HG02623 (cell line): ENCODE results near the gene HAO2.
"Not testable (repeated sequence)": the region's sequence is repeated elsewhere in the genome, so short reads cannot be mapped to it uniquely, and the experiment has no call there.

Experiments used
- ATAC-seq: cut with Tn5 transposase; IDR thresholded peaks from one replicate; pipeline ENCODE4 v1.9.1; 2021; ENCODE audit warnings: moderate library complexity; ENCODE audit not compliant: unreplicated experiment

HAO2 gene

DNA sequence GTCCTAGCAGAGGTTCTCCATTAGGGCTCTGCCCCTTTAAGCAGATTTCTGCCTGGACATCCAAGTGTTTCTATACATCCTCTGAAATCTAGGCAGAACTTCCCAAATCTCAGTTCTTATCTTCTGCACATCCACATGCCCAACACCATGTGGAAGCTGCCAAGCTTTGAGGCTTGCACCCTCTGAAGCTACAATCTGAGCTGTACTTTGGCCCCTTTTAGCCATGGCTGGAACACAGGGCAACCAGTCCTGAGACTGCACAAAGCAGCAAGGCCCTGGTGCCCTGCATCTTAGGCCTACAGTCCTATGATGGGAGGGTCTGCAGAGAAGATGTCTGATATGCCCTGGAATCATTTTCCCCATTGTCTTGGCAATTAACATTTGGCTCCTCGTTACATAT is 8.0 kb downstream of the HAO2 start:
- no peak for ATAC-seq

GRCh38 chr1:119377594-119377993 is 9.0 kb downstream of the HAO2 start:
- not testable (repeated sequence) for ATAC-seq

GRCh38 chr1:119379117-119379516 is 10.5 kb downstream of the HAO2 start:
- no peak for ATAC-seq

- no peak for ATAC-seq
Measured at GRCh38 chr1:119380304-119380703, 11.7 kb downstream of the HAO2 start.

DNA sequence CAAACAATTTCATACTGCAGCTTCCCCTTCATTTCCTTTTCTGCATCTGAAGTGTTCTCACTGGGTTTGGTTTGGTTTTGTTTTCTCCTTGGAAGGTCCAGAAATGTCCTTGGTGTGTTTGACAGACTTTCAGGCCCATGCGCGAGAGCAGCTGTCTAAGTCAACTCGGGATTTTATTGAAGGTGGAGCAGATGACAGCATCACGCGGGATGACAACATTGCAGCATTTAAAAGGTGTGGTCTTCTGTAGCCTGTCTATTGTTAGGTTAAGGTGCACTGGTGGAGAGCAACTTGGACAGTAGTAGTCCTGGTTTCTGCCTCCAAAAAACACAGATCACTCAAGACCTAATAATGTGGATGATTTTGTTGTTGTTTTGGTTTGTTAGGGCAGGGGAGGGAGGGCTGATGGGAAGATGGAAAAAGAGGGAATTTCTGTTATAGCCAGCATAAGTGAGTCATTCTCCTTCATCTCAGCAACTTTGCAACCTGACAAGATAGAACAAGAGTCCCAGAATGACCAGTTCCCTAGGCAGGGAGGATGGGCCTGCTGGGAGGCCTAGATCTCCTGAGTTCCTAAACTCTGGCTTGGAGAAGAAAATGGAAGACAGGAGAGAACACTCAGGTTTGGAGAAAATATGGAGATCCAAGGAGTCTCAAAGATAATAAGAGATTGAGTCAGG is 12.5 kb downstream of the HAO2 start:
- ATAC-seq = no peak

DNA sequence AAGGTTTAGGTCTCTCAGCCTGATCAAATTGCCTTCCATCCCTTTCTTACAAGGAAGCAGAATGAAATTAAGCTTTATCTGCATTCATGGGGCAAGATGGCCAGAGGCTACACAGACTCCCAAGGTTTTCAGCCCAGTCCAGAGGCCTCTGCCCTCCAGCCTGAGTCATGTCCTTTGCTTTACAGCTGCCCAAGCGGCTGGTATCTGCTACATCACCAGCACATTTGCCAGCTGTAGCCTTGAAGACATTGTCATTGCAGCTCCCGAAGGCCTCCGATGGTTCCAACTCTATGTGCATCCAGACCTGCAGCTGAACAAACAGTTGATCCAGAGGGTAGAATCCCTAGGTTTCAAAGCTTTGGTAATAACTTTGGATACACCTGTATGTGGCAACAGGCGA is 16.0 kb downstream of the HAO2 start:
- no peak for ATAC-seq

- ATAC-seq = no peak
Measured at GRCh38 chr1:119385650-119386049, 17.1 kb downstream of the HAO2 start.

DNA sequence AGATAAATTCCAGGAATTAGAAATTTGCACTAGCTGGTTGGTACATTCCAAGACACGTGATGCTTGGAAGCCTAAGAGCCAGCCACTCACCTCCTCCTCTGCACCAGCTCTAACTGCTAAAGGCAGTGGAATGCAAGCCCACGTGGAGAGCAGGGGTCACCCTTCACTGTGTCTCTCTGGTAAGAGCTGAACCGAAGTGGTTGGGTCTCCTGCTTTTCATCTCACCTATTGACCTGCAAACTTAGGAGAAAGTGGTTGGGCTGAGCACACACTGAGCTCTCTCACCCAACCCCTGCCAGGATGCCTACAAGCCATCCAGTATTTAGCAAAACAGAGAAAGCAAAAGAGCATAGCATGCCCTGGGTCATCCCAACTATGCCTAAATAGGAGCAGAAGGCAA is 19.3 kb downstream of the HAO2 start:
- ATAC-seq = no peak

GRCh38 chr1:119388450-119388849 is 19.9 kb downstream of the HAO2 start:
- ATAC-seq = no peak

GRCh38 chr1:119390526-119390925 is 21.9 kb downstream of the HAO2 start:
- no peak for ATAC-seq

DNA sequence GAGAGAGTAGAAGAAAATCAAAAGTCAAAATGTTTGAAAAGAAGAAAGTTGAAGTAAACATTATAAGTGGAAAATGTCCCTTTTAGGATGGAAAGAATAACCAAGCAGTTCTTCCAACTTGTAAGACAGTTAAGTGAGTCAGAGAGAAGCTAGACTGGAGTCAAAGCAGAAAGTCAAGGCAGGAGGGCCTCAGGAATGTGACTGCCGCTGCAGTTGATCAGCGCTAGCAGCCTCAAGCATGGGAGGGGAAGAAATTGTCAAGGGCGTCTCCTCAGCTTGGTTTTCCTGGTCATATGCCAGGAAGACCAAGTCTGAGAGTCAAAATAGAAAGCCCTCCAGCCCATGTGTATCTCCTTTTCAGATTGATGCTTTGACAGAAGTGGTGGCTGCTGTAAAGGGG is 23.2 kb downstream of the HAO2 start:
- ATAC-seq = no peak

GRCh38 chr1:119394085-119394484 is 25.5 kb downstream of the HAO2 start:
- ATAC-seq = no peak

DNA sequence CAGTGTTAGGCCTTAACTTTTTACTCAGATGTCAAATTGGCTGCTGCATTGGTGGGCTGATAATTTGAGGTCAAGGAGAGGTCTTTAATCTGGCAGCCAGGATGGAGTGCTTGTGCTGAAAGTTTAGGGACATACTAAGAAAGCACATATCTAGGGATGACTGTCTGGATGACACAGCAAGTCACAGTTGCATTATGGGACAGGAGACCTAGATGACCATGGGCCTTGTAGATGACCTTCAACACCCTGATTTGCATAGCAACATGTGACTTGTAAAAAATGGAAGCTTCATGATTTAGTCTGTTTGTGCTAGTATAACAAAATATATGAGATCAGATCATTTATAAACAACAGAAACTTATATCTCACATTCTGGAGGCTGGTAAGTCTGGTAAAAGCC is 28.4 kb downstream of the HAO2 start:
- no peak for ATAC-seq

DNA sequence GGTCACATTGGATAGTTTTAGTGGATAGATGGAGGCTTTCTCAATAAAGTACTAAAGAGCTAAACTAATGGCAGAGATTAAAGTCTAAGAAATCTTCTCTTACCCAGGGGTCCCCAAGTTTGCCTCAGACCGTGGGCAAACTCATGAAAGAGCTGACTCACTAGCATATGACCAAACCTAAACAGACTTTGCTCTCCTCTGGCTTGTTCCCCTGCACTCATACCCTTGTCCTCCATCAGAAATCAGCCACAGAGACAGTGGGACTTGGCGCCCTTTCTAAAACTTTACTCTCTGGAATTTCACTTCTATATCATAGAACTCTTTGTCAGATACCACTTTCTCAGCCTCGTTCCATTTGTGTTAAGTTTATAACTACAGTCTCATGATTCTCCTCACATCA is 29.4 kb downstream of the HAO2 start:
- ATAC-seq = no peak

DNA sequence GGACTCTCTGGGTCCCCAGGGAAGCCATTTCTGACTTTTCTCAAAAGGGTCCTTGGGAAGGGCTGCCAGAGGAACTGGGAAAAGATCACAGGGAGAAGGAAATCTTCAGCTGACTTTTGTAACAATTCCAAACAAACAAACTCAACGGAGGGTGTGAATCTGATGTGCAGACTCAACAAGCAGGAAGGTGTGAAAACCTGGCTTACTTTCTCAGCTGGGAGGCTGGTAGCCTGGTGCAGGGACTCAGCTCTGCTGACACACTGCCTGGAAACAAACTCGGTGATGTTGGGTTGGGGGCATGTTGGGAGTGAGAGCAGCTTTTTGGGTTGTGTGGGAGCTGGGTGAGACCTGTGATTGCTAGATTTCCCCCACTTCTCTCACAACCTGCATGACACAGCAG is 36.2 kb downstream of the HAO2 start:
- ATAC-seq = no peak

- ATAC-seq = no peak
Measured at GRCh38 chr1:119409731-119410130, 41.1 kb downstream of the HAO2 start.

DNA sequence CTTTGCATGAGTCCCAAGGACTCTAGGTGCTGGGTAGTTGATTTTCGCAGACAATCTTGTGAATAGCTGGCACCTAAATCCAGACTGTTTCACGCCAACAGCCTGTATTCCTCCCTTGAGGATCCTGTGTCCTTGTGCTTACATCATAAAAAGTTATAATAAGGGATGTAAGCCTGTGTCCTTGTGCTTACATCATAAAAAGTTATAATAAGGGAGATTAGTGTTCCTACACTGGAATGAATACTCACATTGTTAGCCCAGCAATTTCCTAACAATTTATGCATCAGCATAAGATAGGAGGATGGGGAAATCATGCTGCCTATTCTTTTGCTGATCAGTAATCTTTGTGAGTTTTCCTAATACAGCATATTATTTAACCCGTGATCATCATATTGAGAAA is 42.4 kb downstream of the HAO2 start:
- no peak for ATAC-seq

GRCh38 chr1:119414950-119415349 is 46.4 kb downstream of the HAO2 start, which contains the start of gene HSD3B2:
TSS of gene HSD3B2 (plus strand) at chr1:119415150. CDS start at chr1:119415420, 270 bp downstream.
- ATAC-seq = no peak

- ATAC-seq = no peak
Measured at GRCh38 chr1:119416006-119416640, 47.5 kb downstream of the HAO2 start.

GRCh38 chr1:119419109-119419508 is 50.5 kb downstream of the HAO2 start:
- ATAC-seq = no peak

- ATAC-seq = no peak
Measured at GRCh38 chr1:119420638-119421037, 52.1 kb downstream of the HAO2 start.

DNA sequence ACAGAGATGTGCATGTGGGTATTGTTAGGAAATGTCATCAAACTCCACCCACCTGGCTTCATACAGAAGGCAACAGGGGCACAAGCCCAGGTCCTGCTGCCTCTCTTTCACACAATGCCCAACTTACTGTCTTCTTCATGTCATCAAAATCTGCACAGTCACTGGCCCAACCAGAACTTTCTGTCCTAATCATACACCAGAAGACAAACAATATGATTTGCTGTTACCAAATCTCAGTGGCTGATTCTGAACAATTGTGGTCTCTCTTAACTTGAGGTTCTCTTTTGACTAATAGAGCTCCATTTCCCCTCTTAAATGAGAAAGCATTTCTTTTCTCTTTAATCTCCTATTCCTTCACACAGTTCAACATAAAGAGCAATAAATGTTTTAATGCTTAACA is 54.0 kb downstream of the HAO2 start:
- no peak for ATAC-seq

DNA sequence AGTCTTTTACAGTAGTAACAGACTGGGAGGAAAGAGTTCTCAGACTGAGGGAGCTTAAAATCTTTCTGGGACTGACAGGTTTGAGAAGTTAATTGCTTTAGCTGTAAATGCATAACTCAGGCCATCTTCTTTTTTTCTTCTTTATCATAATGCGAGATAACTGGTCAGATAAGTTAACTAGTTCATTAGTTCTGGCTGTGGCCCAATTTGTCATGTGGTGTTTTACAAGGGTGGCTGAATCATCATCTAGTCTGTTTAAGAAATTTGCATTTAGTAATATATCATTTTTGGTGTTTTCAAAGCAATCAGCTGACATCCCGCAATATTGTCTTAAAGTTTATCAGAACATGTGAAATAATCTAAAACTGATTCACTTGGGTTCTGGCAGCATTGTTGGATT is 60.4 kb downstream of the HAO2 start:
- no peak for ATAC-seq
